GM18907 (cell line): ENCODE data around the gene THAP7.

Experiments
- ATAC-seq: cut with Tn5 transposase; IDR thresholded peaks from one replicate; pipeline ENCODE4 v1.9.1; 2021; ENCODE audit warnings: mild to moderate bottlenecking, moderate library complexity; ENCODE audit not compliant: unreplicated experiment

Gene THAP7

GRCh38 chr22:20949698-20950183 lies 52.2 kb downstream of the THAP7 start:
- ATAC-seq: no peak
